ENCODE data around the gene GPR65.

GRCh38 chr14:87966816-87967215 is 38.1 kb upstream of the GPR65 start:
- TF ChIP-seq CTCF (conservative IDR thresholded peaks at IDR 0.05; ENCODE audit: low read length) (no peak), EZH2phosphoT487 (IDR thresholded peaks at IDR 0.05; ENCODE audit: borderline replicate concordance, low read depth, low read length) (no peak)
